ENCODE data around the gene EP300. TPM values are rescaled to one million over a fixed set of nuclear protein-coding genes. Genes with fewer than 3 reads are reported as not detected.

EP300 gene
- total and polyA plus RNA-seq, 2 of the 8 experiments (the other 6 are each of a cell fraction or from before 2014, with no cell fraction given), result 39.5 to 109 TPM

DNA sequence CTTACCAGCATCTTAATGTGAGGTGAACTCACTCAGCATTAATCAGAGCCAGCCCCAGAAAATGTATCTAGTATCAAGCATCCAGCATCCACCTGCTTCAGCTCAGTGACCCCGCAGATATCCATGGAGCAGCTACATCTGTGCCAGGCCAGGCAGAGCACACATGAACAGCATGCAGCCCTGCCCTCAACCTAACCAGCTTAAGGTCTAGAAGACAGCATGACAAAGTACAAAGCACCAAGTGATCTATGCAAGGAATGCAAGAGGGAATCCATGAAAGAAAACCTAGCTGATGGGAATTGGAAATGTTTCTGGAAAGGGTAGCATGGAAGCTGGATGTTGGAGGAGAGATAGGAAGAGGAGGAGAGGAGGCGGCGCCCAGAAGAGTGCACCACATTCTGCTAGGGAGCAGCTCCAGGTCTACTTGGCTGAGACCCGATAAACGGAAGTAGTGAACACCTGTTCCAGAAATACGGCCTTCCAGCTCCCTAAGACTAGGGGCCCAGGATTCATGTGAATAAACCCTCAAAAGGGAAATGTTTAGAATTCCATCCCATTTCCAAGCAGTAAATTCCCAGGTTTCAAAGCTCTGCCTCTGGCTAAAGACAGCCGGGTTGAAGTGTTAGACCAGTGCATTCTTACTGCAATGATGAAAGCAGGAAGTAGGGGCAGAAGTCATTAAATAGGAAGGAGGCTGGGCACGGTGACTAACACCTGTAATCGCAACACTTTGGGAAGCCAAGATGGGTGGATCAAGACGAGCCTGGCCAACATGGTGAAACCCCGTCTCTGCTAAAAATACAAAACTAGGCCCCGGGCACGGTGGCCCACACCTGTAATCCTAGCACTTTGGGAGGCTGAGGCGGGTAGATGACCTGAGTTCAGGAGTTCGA lies 89.2 kb downstream of the EP300 start:
- H4K20me1 ChIP-seq (replicated peaks in 1 of 2; ENCODE audit: control insufficient read depth in 1 of 2, insufficient read depth in 2 of 2, low read length in 2 of 2), result peaks cover 3 to 8% of the 10 kb centered on the region in 2 experiments
- H3K4ac ChIP-seq (replicated peaks; ENCODE audit: insufficient read length, low read depth, low read length), result peak overlapping the region; percentile 36
- H3K56ac ChIP-seq (replicated peaks; ENCODE audit: insufficient read length, low read depth, low read length), result no peak overlapping the region
- DNase-seq (ENCODE audit: low read depth in 1 of 2, low spot score in 2 of 2) (no peak), FAIRE-seq (no peak)
- WGBS, 2 experiments (ENCODE audit: extremely low coverage in 1 of 2, insufficient coverage in 1 of 2, insufficient read length in 1 of 2, insufficient replicate concordance in 2 of 2, low coverage in 1 of 2, low lambda C conversion rate in 2 of 2, missing lambda C conversion rate in 1 of 2), result 92% methylated on average over 15 of the region's 15 CpGs; no CpG with 5 or more reads in 1 of the 2 experiments
- H4K5ac ChIP-seq (ENCODE audit: insufficient read length, low read depth, low read length), result no peak overlapping the region
- H4K91ac ChIP-seq (replicated peaks; ENCODE audit: insufficient read length, low read length), result no peak overlapping the region
- no peak overlapping the region for H2BK120ac ChIP-seq (replicated peaks; ENCODE audit: low read depth, low read length)
- H3K9ac ChIP-seq (replicated peaks in 1 of 4; ENCODE audit: extremely low read depth in 1 of 4, low read depth in 3 of 4, low read length in 3 of 4), result no peak overlapping the region
- no peaks in the 10 kb centered on the region for H3K79me2 ChIP-seq (ENCODE audit: control insufficient read depth in 1 of 2, insufficient read depth in 2 of 2, low read length in 2 of 2)
- H3K23me2 ChIP-seq (ENCODE audit: low read depth, low read length), result no peaks in the 10 kb centered on the region
- no peak overlapping the region for H3K23ac ChIP-seq (ENCODE audit: insufficient read length)
- CTCF ChIA-PET (ENCODE audit: partially characterized antibody), result interaction anchor here (1.3 to 3.0 kb wide), 5 partner anchors 9 to 56 kb away, joined by 4 to 17 read pairs (median 9); no protein-coding TSS in a partner anchor
- H3K18ac ChIP-seq (ENCODE audit: extremely low read depth, low read length), result peak overlapping the region; percentile 19; the same call in 1 of the 2 replicates
- no peak overlapping the region for H4K8ac ChIP-seq (ENCODE audit: extremely low read depth, insufficient read depth, low read length)
- H2BK12ac ChIP-seq (ENCODE audit: low read depth, low read length), result no peak overlapping the region
- no peaks in the 10 kb centered on the region for H3K27me3 ChIP-seq (replicated peaks in 1 of 4; ENCODE audit: control insufficient read depth in 3 of 4, extremely low read depth in 1 of 4, insufficient read depth in 3 of 4, low read length in 3 of 4)
- H3K14ac ChIP-seq (ENCODE audit: insufficient read length), result no peak overlapping the region
- H3K4me2 ChIP-seq (ENCODE audit: insufficient read depth in 1 of 2, low read depth in 2 of 2, low read length in 2 of 2), result no peak overlapping the region
- H2AFZ ChIP-seq (ENCODE audit: low read length), result no peak overlapping the region
- no peak overlapping the region for H3K27ac ChIP-seq (ENCODE audit: low read depth, low read length)
- H3K36me3 ChIP-seq (ENCODE audit: control insufficient read depth in 2 of 4, insufficient read depth in 4 of 4, low read length in 3 of 4), result peaks cover 18 to 38% (median 21%) of the 10 kb centered on the region in 4 experiments
- H3K4me1 ChIP-seq (replicated peaks in 1 of 4; ENCODE audit: control insufficient read depth in 3 of 4, insufficient read depth in 4 of 4, low read length in 3 of 4), result peaks cover 0 to 5% (median 4%) of the 10 kb centered on the region in 4 experiments; a peak in 5 of 7 replicates
- POLR2A ChIA-PET (ENCODE audit: partially characterized antibody), result interaction anchor here (1.0 to 3.0 kb wide), 9 partner anchors 12 to 63 kb away, joined by 3 to 30 read pairs (median 7); partner anchors contain the start of gene CHADL
- no peak overlapping the region; the same call in 1 of the 2 replicates for H2BK15ac ChIP-seq (ENCODE audit: low read length)
- H2BK20ac ChIP-seq (ENCODE audit: low read length), result no peak overlapping the region; the same call in 1 of the 2 replicates
- H3K4me3 ChIP-seq (ENCODE audit: extremely low read depth in 1 of 4, insufficient read depth in 2 of 4, low read depth in 3 of 4, low read length in 4 of 4), result no peak overlapping the region
- no peaks in the 10 kb centered on the region; the same call in 1 of the 2 replicates for H3K79me1 ChIP-seq (ENCODE audit: low read depth, low read length)
- H3K9me3 ChIP-seq (ENCODE audit: insufficient read depth in 2 of 2, low read depth in 1 of 2, low read length in 1 of 2), result no peaks in the 10 kb centered on the region
- H2AK5ac ChIP-seq (ENCODE audit: low read depth, low read length), result no peak overlapping the region; the same call in 1 of the 2 replicates
- peak overlapping the region; percentile 67; the same call in 1 of the 2 replicates for H2BK5ac ChIP-seq (ENCODE audit: low read depth, low read length)
- TF ChIP-seq RBBP5 (IDR thresholded peaks at IDR 0.05; ENCODE audit: borderline replicate concordance, low read depth, low read length), result no peak
- TF ChIP-seq POLR2A (IDR thresholded peaks at IDR 0.05; ENCODE audit: control extremely low read depth in 1 of 2, low read depth in 2 of 2, low read length in 2 of 2), result 0 out of 3 replicates have a peak, but pooled peaks of 1 of the 2 experiments have one; percentile 23
- TF ChIP-seq, protein P1, sequence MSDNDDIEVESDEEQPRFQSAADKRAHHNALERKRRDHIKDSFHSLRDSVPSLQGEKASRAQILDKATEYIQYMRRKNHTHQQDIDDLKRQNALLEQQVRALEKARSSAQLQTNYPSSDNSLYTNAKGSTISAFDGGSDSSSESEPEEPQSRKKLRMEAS (IDR thresholded peaks at IDR 0.05), result peak; percentile 81
- TF ChIP-seq, protein P2, sequence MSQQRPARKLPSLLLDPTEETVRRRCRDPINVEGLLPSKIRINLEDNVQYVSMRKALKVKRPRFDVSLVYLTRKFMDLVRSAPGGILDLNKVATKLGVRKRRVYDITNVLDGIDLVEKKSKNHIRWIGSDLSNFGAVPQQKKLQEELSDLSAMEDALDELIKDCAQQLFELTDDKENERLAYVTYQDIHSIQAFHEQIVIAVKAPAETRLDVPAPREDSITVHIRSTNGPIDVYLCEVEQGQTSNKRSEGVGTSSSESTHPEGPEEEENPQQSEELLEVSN (IDR thresholded peaks at IDR 0.05), result peak; percentile 69; the same call in 1 of the 2 replicates
- TF ChIP-seq NRF1 (IDR thresholded peaks at IDR 0.05; ENCODE audit: low read depth, low read length), result no peak
- no peak for TF ChIP-seq BACH1 (IDR thresholded peaks at IDR 0.05; ENCODE audit: low read length)
- no peak for TF ChIP-seq TAF7 (optimal IDR thresholded peaks at IDR 0.05; ENCODE audit: borderline replicate concordance, low read depth, low read length)
- TF ChIP-seq RAD21 (IDR thresholded peaks at IDR 0.05 in 1 of 2, conservative IDR thresholded peaks at IDR 0.05 in 1 of 2; ENCODE audit: low read depth in 2 of 2, low read length in 2 of 2), result no peak
- TF ChIP-seq SP1 (IDR thresholded peaks at IDR 0.05; ENCODE audit: low read depth, low read length), result no peak
- no peak for TF ChIP-seq TBP (IDR thresholded peaks at IDR 0.05; ENCODE audit: low read depth, low read length)
